Mesendoderm (in vitro differentiated cells): ENCODE data around the gene TXNRD2.

Experiments
- DNase-seq: peaks from one replicate; pipeline ENCODE4 v3.0.0; 2013
- H2AK5ac ChIP-seq: 2 replicates; pipeline ENCODE4 v1.6.1; 2013; ENCODE audit warnings: low read length, inconsistent platforms
- H2BK120ac ChIP-seq: 2 replicates; pipeline ENCODE4 v1.6.1; 2013; ENCODE audit warnings: low read depth, mild to moderate bottlenecking, low read length, moderate library complexity, mixed read lengths
- H2BK15ac ChIP-seq: replicated peaks from 2 replicates; pipeline ENCODE4 v1.6.1; 2013; ENCODE audit warnings: low read depth, mild to moderate bottlenecking, moderate library complexity
- H2BK5ac ChIP-seq: 2 replicates; pipeline ENCODE4 v1.6.1; 2013; ENCODE audit warnings: low read length, inconsistent platforms
- H3K18ac ChIP-seq: 2 replicates; pipeline ENCODE4 v1.6.1; 2013; ENCODE audit warnings: mild to moderate bottlenecking, low read length, mixed read lengths
- H3K23ac ChIP-seq: one replicate; pipeline ENCODE4 v1.6.1; 2013; ENCODE audit warnings: low read length
- H3K27ac ChIP-seq: 2 replicates; pipeline ENCODE4 v1.5.1; 2013; ENCODE audit warnings: low read depth, mild to moderate bottlenecking, inconsistent platforms, low read length, moderate library complexity
- H3K27me3 ChIP-seq: 2 replicates; pipeline ENCODE4 v1.6.1; 2013; ENCODE audit warnings: low read length, control low read depth, mild to moderate bottlenecking, inconsistent platforms; ENCODE audit not compliant: insufficient read depth, poor library complexity
- H3K36me3 ChIP-seq: 2 replicates; pipeline ENCODE4 v1.6.1; 2013; ENCODE audit warnings: low read length, inconsistent platforms; ENCODE audit not compliant: control insufficient read depth, insufficient read depth
- H3K4ac ChIP-seq: one replicate; pipeline ENCODE4 v1.6.1; 2013; ENCODE audit warnings: low read depth, mild to moderate bottlenecking, low read length, moderate library complexity
- H3K4me1 ChIP-seq: 2 replicates; pipeline ENCODE4 v1.6.1; 2013; ENCODE audit warnings: low read depth, low read length, inconsistent platforms; ENCODE audit not compliant: control insufficient read depth
- H3K4me2 ChIP-seq: 2 replicates; pipeline ENCODE4 v1.6.1; 2013; ENCODE audit warnings: low read length
- H3K4me3 ChIP-seq: 2 replicates; pipeline ENCODE4 v1.5.1; 2013; ENCODE audit warnings: mild to moderate bottlenecking, low read length
- H3K56ac ChIP-seq: one replicate; pipeline ENCODE4 v1.6.1; 2013; ENCODE audit warnings: low read length
- H3K79me1 ChIP-seq: 2 replicates; pipeline ENCODE4 v1.6.1; 2013; ENCODE audit warnings: low read length, inconsistent platforms
- H3K79me2 ChIP-seq: 2 replicates; pipeline ENCODE4 v1.6.1; 2013; ENCODE audit warnings: mild to moderate bottlenecking, low read length; ENCODE audit not compliant: control insufficient read depth, insufficient read depth
- H3K9ac ChIP-seq: 2 replicates; pipeline ENCODE4 v1.6.1; 2013; ENCODE audit warnings: low read length, inconsistent platforms
- H4K5ac ChIP-seq: one replicate; pipeline ENCODE4 v1.6.1; 2013; ENCODE audit warnings: low read length
- H4K8ac ChIP-seq: one replicate; pipeline ENCODE4 v1.6.1; 2013; ENCODE audit warnings: low read depth, mild to moderate bottlenecking, control low read depth, low read length, moderate library complexity
- WGBS: extraction: QIAGEN DNeasy Blood & Tissue Kit; methylation state at CpG from one replicate; pipeline ENCODE4 v1.1.7; 2013; ENCODE audit warnings: low lambda C conversion rate, missing lambda C conversion rate; ENCODE audit not compliant: insufficient coverage; ENCODE audit errors: extremely low coverage; 5-methylcytosine and 5-hydroxymethylcytosine counted together

The TXNRD2 gene

GRCh38 chr22:19879246-19879570 lies 62.4 kb downstream of the TXNRD2 start:
- H2AK5ac ChIP-seq, result no peak overlapping the region
- peak overlapping the region; percentile 29 for H3K18ac ChIP-seq
- no peaks in the 10 kb centered on the region for H3K36me3 ChIP-seq
- H3K79me1 ChIP-seq, result peaks cover 3% of the 10 kb centered on the region
- no peak overlapping the region for H3K4me2 ChIP-seq
- H3K27me3 ChIP-seq, result no peaks in the 10 kb centered on the region
- H2BK120ac ChIP-seq, result no peak overlapping the region
- WGBS, result no CpG with 5 or more reads among the region's 13 CpGs
- peaks cover 12% of the 10 kb centered on the region for H3K4me1 ChIP-seq
- no peak overlapping the region for H3K27ac ChIP-seq
- no peak overlapping the region for H3K4me3 ChIP-seq
- H2BK15ac ChIP-seq, result no peak overlapping the region
- H2BK5ac ChIP-seq, result no peak overlapping the region
- H4K5ac ChIP-seq, result no peak overlapping the region
- H3K4ac ChIP-seq, result peak overlapping the region; percentile 58
- H3K23ac ChIP-seq, result no peak overlapping the region
- peaks cover 5% of the 10 kb centered on the region for H3K79me2 ChIP-seq
- DNase-seq, result no peak
- H4K8ac ChIP-seq, result no peak overlapping the region
- H3K56ac ChIP-seq, result no peak overlapping the region
- no peak overlapping the region for H3K9ac ChIP-seq

- Histone ChIP-seq H2AK5ac (no peak overlapping the region), H2BK15ac (no peak overlapping the region), H3K18ac (peak overlapping the region; percentile 29), H3K79me2 (peaks cover 5% of the 10 kb centered on the region), H3K36me3 (no peaks in the 10 kb centered on the region), H3K4me2 (no peak overlapping the region), H4K8ac (no peak overlapping the region), H3K9ac (no peak overlapping the region), H3K23ac (peak overlapping the region; percentile 51), H2BK5ac (no peak overlapping the region), H3K4me3 (no peak overlapping the region), H3K79me1 (peaks cover 3% of the 10 kb centered on the region), H3K4ac (peak overlapping the region; percentile 58), H3K27ac (no peak overlapping the region), H4K5ac (no peak overlapping the region), H3K56ac (peak overlapping the region; percentile 25), H2BK120ac (no peak overlapping the region), H3K4me1 (peaks cover 12% of the 10 kb centered on the region), H3K27me3 (no peaks in the 10 kb centered on the region)
- WGBS, result no CpG with 5 or more reads among the region's 16 CpGs
- DNase-seq, result no peak
Measured at GRCh38 chr22:19878461-19879245, 63.0 kb downstream of the TXNRD2 start.

- Histone ChIP-seq H3K23ac (no peak overlapping the region), H2BK15ac (no peak overlapping the region), H2BK5ac (no peak overlapping the region), H4K8ac (no peak overlapping the region), H3K4me2 (no peak overlapping the region), H3K27ac (no peak overlapping the region), H3K27me3 (no peaks in the 10 kb centered on the region), H3K79me2 (peaks cover 5% of the 10 kb centered on the region), H4K5ac (no peak overlapping the region), H3K4me1 (peaks cover 12% of the 10 kb centered on the region), H3K36me3 (no peaks in the 10 kb centered on the region), H2AK5ac (no peak overlapping the region), H3K56ac (peak overlapping the region; percentile 56), H3K79me1 (peaks cover 3% of the 10 kb centered on the region), H3K18ac (no peak overlapping the region), H3K4me3 (no peak overlapping the region), H3K4ac (no peak overlapping the region), H2BK120ac (no peak overlapping the region), H3K9ac (no peak overlapping the region)
- DNase-seq, result no peak
- WGBS, result no CpG with 5 or more reads among the region's 20 CpGs
Measured at GRCh38 chr22:19877626-19878339, 63.8 kb downstream of the TXNRD2 start.

- Histone ChIP-seq H3K79me1 (peaks cover 3% of the 10 kb centered on the region), H3K56ac (peak overlapping the region; percentile 56), H2AK5ac (no peak overlapping the region), H2BK15ac (no peak overlapping the region), H3K36me3 (no peaks in the 10 kb centered on the region), H3K27ac (no peak overlapping the region), H3K4me2 (no peak overlapping the region), H4K5ac (no peak overlapping the region), H2BK120ac (no peak overlapping the region), H3K4me1 (peaks cover 12% of the 10 kb centered on the region), H3K4me3 (no peak overlapping the region), H2BK5ac (no peak overlapping the region), H3K4ac (no peak overlapping the region), H3K23ac (no peak overlapping the region), H3K9ac (no peak overlapping the region), H3K79me2 (peaks cover 5% of the 10 kb centered on the region), H3K18ac (no peak overlapping the region), H3K27me3 (no peaks in the 10 kb centered on the region), H4K8ac (no peak overlapping the region)
- DNase-seq, result no peak
- WGBS, result no CpG with 5 or more reads among the region's 18 CpGs
Measured at GRCh38 chr22:19876941-19877625, 64.5 kb downstream of the TXNRD2 start.

- Histone ChIP-seq H2BK15ac (no peak overlapping the region), H3K4me3 (no peak overlapping the region), H2BK5ac (no peak overlapping the region), H3K27ac (no peak overlapping the region), H2AK5ac (no peak overlapping the region), H3K4me1 (peaks cover 9% of the 10 kb centered on the region), H3K36me3 (no peaks in the 10 kb centered on the region), H3K27me3 (no peaks in the 10 kb centered on the region), H4K5ac (no peak overlapping the region), H3K79me1 (peaks cover 3% of the 10 kb centered on the region), H3K23ac (no peak overlapping the region), H3K79me2 (peaks cover 5% of the 10 kb centered on the region), H3K4me2 (no peak overlapping the region), H3K56ac (peak overlapping the region; percentile 5), H3K9ac (no peak overlapping the region), H2BK120ac (no peak overlapping the region), H3K4ac (no peak overlapping the region), H3K18ac (no peak overlapping the region), H4K8ac (no peak overlapping the region)
- no peak for DNase-seq
- WGBS, result no CpG with 5 or more reads among the region's 21 CpGs
Measured at GRCh38 chr22:19876314-19876940, 65.2 kb downstream of the TXNRD2 start.
